ENCODE data around the gene PSMA3. TPM values are rescaled to one million over a fixed set of nuclear protein-coding genes. Genes with fewer than 3 reads are reported as not detected.

Gene PSMA3
- polyA plus RNA-seq, 3 donors, result 59.9 to 170 (median 147) TPM

- Histone ChIP-seq H3K27ac (ENCODE audit: low read depth in 1 of 2, low read length in 2 of 2) (no peak overlapping the region), H3K9me3 (replicated peaks in 1 of 2; ENCODE audit: control insufficient read depth in 1 of 2, insufficient read depth in 1 of 2, low read length in 2 of 2) (no peaks in the 10 kb centered on the region), H4K20me1 (ENCODE audit: insufficient read depth, low read length) (no peaks in the 10 kb centered on the region), H3K79me2 (ENCODE audit: insufficient read depth, low read length) (peaks cover 30% of the 10 kb centered on the region), H3K27me3 (ENCODE audit: control insufficient read depth in 2 of 2, insufficient read depth in 2 of 2, low read length in 2 of 2) (no peaks in the 10 kb centered on the region), H3K4me1 (ENCODE audit: control insufficient read depth in 1 of 2, insufficient read depth in 2 of 2, low read length in 2 of 2) (peaks cover 15 to 20% of the 10 kb centered on the region in 2 donors), H3K4me3 (replicated peaks in 1 of 3; ENCODE audit: low read depth in 2 of 3, low read length in 3 of 3) (no peak overlapping the region), H3K9ac (ENCODE audit: insufficient read depth, low read length, poor library complexity, severe bottlenecking) (no peak overlapping the region), H3K4me2 (replicated peaks; ENCODE audit: extremely low read depth, low read length, poor library complexity, severe bottlenecking) (no peak overlapping the region), H3K36me3 (replicated peaks in 1 of 2; ENCODE audit: control insufficient read depth in 1 of 2, insufficient read depth in 2 of 2, low read length in 2 of 2) (peaks cover 0 to 3% of the 10 kb centered on the region in 2 donors), H2AFZ (ENCODE audit: insufficient read depth, low read depth, low read length, poor library complexity, severe bottlenecking) (no peak overlapping the region)
- Mint-ChIP-seq H3K27ac (no peak overlapping the region), H3K4me3 (no peak overlapping the region), H3K4me1 (peaks cover 26% of the 10 kb centered on the region), H3K36me3 (peaks cover 2 to 11% of the 10 kb centered on the region in 2 donors), H3K27me3 (ENCODE audit: low read depth in 3 of 3) (peaks cover 3 to 6% (median 4%) of the 10 kb centered on the region in 3 donors), H3K9me3 (peaks cover 0 to 2% (median 0%) of the 10 kb centered on the region in 7 donors)
- DNase-seq, result no peak
- no CpG with 5 or more reads among the region's 5 CpGs for WGBS (ENCODE audit: insufficient coverage)
- intact Hi-C loops (cut with micrococcal nuclease), result no loop called here
- no peak for TF ChIP-seq CTCF (IDR thresholded peaks at IDR 0.05)
These were observed 46.6 kb upstream of the PSMA3 start for GRCh38 chr14:58198086-58198485.

GRCh38 chr14:58199726-58200479 is 44.7 kb upstream of the PSMA3 start, which contains the start of gene ACTR10:
Gene ACTR10, plus strand, starts transcription at chr14:58200149. Its CDS starts 69 bp downstream, at chr14:58200218.
- H3K4me1 ChIP-seq (ENCODE audit: control insufficient read depth in 1 of 2, insufficient read depth in 2 of 2, low read length in 2 of 2), result peaks cover 15 to 20% of the 10 kb centered on the region in 2 donors
- 0% methylated on average over 66 of the region's 78 CpGs for WGBS (ENCODE audit: insufficient coverage)
- peaks cover 5 to 20% of the 10 kb centered on the region in 2 donors for H3K36me3 ChIP-seq (replicated peaks in 1 of 2; ENCODE audit: control insufficient read depth in 1 of 2, insufficient read depth in 2 of 2, low read length in 2 of 2)
- Mint-ChIP-seq H3K9me3 (peaks cover 0 to 2% (median 0%) of the 10 kb centered on the region in 7 donors), H3K27ac (peak within 1 kb of the TSS; percentile 95 to 99 (median 98)), H3K36me3 (peaks cover 15 to 29% of the 10 kb centered on the region in 2 donors), H3K4me3 (peak within 1 kb of the TSS; percentile 97 to 98), H3K27me3 (ENCODE audit: low read depth in 3 of 3) (peaks cover 3 to 6% (median 4%) of the 10 kb centered on the region in 3 donors), H3K4me1 (peaks cover 26% of the 10 kb centered on the region)
- peak; percentile 61 to 72 (median 62) for DNase-seq
- intact Hi-C loops (cut with micrococcal nuclease), result loop anchor here in 1 of 2 donors (5.0 kb wide), 1 partner anchor 37 kb away; no protein-coding TSS in a partner anchor
- peak within 1 kb of the TSS; percentile 83 for H2AFZ ChIP-seq (ENCODE audit: insufficient read depth, low read depth, low read length, poor library complexity, severe bottlenecking)
- peaks cover 33% of the 10 kb centered on the region for H3K79me2 ChIP-seq (ENCODE audit: insufficient read depth, low read length)
- peak within 1 kb of the TSS; percentile 85 to 86 for H3K27ac ChIP-seq (ENCODE audit: low read depth in 1 of 2, low read length in 2 of 2)
- TF ChIP-seq CTCF (IDR thresholded peaks at IDR 0.05), result no peak
- no peaks in the 10 kb centered on the region for H4K20me1 ChIP-seq (ENCODE audit: insufficient read depth, low read length)
- peak within 1 kb of the TSS; percentile 84 for H3K4me2 ChIP-seq (replicated peaks; ENCODE audit: extremely low read depth, low read length, poor library complexity, severe bottlenecking)
- H3K9me3 ChIP-seq (replicated peaks in 1 of 2; ENCODE audit: control insufficient read depth in 1 of 2, insufficient read depth in 1 of 2, low read length in 2 of 2), result no peaks in the 10 kb centered on the region
- no peaks in the 10 kb centered on the region for H3K27me3 ChIP-seq (ENCODE audit: control insufficient read depth in 2 of 2, insufficient read depth in 2 of 2, low read length in 2 of 2)
- peak within 1 kb of the TSS; percentile 69 to 89 (median 87) for H3K4me3 ChIP-seq (replicated peaks in 1 of 3; ENCODE audit: low read depth in 2 of 3, low read length in 3 of 3)
- H3K9ac ChIP-seq (ENCODE audit: insufficient read depth, low read length, poor library complexity, severe bottlenecking), result peak within 1 kb of the TSS; percentile 92

Data from CD14-positive monocyte (primary cell).